GM21528 (cell line): ENCODE data around the gene ABL1.
"Not testable (repeated sequence)": the region's sequence is repeated elsewhere in the genome, so short reads cannot be mapped to it uniquely, and the experiment has no call there.

Source experiments
- ATAC-seq: cut with Tn5 transposase; IDR thresholded peaks from one replicate; pipeline ENCODE4 v1.9.1; 2021; ENCODE audit warnings: mild to moderate bottlenecking, moderate library complexity; ENCODE audit not compliant: unreplicated experiment, low FRiP score

The ABL1 gene

DNA sequence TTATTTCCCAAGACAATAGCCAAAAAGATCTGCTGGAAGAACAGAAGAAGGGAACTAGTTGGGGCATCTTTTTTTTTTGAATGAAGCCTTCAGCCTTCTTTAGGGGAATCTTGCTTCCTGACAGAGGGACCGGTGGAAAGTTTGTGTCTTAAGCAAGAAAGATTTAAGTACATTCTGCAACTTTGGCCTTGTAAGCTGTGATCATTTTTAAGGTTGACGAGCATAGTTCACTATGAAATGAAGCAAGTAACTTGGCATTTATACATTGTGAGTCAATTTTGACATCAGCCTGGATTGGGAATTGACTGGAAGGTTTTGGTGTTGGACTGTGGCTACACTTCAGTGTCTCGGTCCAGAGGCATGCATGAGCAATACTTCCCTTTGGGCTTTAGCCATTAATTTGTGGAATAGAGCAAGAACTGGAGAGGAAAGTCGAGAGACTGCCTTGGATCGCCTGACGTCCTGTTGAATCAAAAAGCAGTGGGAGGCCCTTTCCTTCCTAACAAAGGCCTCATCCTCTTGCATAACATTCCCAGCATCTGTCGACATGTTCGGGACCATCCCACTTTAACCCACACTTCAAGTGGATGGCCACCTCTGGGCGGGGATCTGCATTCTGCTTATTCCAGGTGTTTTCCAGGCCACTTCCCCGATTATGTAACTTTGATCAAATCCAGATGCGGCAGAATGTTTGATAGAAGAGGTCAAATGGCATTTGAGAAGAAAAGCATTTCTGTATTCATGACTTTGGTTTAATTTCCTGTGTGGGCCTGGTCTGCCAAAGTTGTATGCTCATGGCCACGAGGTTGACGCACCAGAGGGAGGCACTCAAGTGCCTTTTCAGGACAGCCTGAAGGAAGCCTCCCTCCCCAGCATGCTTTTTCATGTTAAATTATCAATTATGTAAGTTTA lies 12.5 kb downstream of the ABL1 start:
- no peak for ATAC-seq

DNA sequence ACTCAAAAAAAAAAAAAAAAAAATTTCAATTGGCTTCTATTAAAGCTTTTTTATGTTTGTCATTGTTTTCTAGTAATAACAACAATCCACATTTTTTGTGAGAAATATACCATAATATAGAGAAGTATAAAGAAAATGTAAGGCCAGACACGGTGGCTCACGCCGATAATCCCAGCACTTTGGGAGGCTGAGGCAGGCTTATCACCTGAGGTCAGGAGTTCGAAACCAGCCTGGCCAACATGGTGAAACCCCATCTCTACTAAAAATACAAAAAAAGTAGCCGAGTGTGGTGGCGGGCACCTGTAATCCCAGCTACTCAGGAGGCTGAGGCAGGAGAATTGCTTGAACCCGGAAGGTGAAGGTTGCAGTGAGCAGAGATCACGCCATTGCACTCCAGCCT lies 13.5 kb downstream of the ABL1 start:
- ATAC-seq: not testable (repeated sequence)

DNA sequence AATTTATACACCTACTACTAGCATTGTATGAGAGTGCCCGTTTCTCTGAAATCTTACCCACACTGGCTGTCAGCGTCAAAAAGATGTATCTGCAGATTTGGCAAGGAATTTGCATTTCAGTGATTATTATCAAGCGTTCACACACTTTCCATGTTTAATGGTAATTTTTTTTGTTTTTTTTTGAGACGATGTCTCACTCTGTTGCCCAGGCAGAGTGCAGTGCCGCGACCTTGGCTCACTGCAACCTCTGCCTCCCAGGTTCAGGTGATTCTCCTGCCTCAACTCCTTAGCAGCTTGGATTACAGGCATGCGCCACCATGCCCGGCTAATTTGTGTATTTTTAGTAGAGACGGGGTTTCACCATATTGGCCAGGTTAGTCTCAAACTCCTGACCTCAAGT lies 14.3 kb downstream of the ABL1 start:
- no peak for ATAC-seq

DNA sequence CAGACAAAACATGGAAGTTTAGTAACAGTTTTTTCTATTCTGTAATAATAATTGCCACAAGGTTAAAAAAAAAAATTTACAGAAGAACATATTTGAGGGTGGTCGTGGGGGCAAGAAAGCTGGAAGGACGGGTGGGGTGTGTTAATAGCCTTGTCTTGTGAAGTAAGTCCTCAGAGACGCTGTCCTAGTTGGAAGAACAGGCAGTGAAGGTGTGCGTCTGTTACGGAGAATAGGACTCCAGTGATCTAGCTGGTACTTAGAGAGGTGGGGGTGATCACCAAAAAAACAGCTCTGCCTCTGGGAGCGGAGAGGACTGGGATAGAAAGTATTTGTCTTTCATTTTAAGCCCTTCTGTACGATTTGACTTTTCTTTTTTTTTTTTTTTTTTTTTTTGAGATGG lies 17.7 kb downstream of the ABL1 start:
- no peak for ATAC-seq

DNA sequence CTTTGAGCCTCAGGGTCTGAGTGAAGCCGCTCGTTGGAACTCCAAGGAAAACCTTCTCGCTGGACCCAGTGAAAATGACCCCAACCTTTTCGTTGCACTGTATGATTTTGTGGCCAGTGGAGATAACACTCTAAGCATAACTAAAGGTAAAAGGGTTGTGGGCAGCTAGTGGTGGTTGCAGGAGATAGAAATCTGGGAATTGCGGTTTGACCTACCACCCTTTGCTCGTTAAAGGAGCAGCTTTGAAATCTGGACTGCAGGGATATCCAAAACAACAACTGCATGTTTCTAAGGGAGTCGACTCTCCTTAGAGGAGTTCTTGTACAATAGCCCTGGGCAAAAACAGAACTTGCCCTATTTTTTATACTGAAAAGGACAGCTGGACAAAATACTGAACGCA lies 19.0 kb downstream of the ABL1 start:
- ATAC-seq: no peak

DNA sequence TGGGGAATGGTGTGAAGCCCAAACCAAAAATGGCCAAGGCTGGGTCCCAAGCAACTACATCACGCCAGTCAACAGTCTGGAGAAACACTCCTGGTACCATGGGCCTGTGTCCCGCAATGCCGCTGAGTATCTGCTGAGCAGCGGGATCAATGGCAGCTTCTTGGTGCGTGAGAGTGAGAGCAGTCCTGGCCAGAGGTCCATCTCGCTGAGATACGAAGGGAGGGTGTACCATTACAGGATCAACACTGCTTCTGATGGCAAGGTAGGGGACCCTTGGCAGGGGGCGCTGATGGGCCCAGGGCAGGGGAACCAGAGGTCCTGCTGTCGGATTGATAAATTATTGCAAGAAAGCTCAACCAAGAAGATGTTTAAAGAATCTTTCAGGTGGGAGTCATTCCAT lies 19.8 kb downstream of the ABL1 start:
- ATAC-seq: no peak

- ATAC-seq: no peak
Measured at GRCh38 chr9:130856474-130856873, 21.4 kb downstream of the ABL1 start.

DNA sequence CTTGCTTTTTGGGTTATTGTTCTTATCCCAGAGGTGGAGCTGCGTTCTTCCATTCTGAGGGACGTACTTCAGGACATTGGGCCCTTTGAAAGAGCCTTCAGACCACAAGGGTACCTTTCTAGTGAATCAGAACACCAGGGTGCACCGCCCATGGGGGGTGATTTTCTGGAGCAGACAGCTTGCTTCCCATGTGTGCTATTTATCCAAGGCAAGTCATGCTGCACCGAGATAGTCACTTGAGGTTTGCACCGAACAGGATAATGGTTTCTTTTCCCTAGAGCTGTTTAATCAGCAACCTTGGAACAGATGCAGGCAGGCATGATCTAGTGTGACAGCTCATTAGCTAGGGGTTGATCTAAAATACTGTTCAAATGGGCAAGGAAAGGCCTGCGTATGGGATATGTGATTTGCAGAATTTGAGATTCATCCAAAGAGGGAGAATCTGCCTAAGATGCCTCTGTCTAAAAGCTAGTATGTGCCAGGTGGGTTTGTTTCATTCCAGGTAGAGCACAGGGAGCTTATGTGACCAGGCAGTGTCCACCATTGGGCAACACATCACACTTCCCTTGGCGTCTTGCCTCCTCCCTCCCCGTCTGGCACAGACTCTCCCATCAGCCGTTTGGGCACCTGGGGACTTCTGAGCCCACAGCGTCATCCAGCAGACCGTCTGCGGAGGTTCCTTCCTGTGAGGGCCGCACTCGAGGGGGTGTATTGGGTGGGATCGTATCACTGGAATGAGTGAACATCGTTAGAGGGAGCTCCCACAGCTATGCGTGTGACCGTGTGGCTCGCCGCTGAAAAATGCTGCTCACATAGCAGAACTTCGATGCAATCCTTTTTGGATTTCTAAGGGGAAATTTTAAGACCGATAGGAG lies 23.0 kb downstream of the ABL1 start:
- no peak for ATAC-seq

DNA sequence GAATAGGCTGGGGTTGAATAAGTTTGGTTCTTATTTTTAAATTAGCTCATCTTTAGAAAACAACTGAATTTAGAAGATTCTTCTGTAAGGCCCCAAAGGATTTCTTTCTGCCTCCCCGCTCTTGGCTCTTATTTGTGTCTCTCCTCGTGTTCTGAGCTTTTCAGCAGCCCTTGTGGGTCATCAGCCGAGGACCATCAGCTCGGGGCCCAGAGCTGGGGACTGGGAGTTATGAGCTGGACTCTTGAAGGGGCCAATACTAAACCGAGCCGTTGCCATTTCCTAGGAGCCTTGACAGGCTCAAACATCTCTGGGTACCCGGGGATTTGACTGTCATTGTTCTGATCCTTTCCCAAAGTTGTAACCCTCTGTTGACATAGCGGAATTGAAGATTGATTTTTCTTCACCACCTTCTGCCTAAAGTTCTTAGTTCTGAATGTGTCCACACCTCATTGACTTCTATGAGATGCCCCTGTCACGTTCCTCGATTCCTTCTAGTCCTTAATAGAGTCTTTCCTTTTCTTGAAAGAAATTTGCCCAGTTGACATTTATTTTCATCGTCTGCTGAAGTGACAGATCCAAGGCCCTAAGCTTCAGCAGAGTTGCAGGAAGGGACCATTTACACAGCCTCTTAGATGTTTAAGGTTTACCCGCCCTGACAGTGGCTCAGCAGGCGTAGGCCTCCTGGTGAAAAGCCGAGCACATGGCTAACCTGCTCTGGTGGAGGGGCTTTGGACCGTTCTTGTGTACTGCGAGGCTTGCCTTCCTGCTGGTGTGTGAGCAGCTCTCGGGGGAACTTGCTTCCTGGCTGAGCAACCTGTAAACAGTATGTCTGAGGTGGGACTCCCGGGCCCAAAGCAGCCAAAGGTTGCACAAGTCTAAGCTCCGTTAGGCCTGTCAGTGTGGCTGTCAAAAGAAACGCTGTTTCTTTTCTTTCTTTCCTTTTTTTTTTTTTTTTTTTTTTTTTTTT lies 24.0 kb downstream of the ABL1 start:
- ATAC-seq: no peak

DNA sequence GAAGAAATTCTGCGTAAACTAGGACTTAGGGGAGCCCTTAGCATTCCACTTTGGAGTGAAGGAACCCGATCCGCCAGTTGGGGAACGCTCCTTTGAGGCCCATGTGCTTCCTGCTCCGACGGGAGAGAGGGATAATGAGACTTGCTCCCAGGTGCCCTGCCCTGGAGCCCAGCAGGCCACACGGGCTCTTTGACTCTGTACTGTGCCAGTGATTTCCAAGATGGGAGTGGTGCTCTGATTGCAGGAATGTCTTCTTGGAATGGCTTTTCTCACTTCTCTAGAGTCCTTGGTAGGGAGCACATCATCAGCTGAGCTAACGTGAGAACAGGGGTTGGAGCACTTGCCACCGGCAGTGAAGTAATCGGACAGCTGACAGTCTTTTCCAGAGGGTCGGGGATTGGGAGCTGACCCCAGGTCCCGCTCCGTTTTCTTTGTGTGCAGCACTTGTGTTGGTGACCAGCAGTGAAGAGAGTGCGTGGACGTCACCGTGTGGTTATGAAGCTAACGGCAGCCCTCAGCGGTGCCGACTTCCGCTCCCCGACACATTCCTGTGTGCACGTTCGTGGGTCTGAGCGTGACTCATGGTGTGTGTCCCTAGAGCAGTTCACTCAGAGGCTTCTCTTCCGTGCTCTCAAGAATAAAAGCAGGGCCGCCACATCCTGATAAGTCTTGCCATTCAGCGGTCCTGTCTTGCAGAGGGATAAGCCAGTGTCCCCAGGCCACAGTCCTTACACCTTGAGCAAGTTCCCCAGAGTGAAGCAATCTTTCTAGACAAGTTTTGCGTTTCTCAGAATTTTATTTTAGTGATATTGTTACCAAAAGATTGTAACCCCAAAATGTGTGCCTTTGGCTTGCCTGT lies 25.6 kb downstream of the ABL1 start:
- no peak for ATAC-seq

GRCh38 chr9:130861372-130862180 lies 26.5 kb downstream of the ABL1 start:
- ATAC-seq: no peak

GRCh38 chr9:130862217-130862616 lies 27.2 kb downstream of the ABL1 start:
- ATAC-seq: no peak

DNA sequence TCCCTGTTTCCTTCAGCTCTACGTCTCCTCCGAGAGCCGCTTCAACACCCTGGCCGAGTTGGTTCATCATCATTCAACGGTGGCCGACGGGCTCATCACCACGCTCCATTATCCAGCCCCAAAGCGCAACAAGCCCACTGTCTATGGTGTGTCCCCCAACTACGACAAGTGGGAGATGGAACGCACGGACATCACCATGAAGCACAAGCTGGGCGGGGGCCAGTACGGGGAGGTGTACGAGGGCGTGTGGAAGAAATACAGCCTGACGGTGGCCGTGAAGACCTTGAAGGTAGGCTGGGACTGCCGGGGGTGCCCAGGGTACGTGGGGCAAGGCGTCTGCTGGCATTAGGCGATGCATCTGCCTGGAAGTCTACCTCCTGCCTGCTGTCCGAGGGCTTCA lies 27.7 kb downstream of the ABL1 start:
- no peak for ATAC-seq

GRCh38 chr9:130864541-130864940 lies 29.5 kb downstream of the ABL1 start:
- no peak for ATAC-seq

- ATAC-seq: no peak
Measured at GRCh38 chr9:130865921-130866320, 30.9 kb downstream of the ABL1 start.

DNA sequence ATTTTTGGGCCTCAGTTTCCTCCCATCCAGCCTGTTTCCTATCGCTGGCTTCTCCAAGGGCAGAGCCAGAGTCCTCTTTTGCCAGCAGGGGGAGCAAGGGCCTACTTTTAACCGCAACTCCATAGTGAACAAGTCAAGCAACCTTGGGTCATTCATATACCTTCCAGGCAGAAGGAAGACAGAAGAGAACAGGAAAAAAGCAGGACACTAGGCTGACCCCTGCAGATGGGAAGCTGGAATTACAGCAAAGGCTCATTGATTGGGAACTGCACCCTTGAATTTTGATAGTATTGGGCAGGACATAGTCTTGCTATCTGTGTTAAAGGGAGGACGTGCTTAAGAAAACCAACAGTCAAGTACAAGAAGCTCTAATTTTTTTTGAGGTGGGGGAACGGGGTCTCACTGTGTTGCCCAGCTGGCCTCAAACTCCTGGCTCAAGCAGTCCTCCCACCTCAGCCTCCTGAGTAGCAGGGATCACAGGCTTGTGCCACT lies 31.5 kb downstream of the ABL1 start:
- ATAC-seq: no peak

DNA sequence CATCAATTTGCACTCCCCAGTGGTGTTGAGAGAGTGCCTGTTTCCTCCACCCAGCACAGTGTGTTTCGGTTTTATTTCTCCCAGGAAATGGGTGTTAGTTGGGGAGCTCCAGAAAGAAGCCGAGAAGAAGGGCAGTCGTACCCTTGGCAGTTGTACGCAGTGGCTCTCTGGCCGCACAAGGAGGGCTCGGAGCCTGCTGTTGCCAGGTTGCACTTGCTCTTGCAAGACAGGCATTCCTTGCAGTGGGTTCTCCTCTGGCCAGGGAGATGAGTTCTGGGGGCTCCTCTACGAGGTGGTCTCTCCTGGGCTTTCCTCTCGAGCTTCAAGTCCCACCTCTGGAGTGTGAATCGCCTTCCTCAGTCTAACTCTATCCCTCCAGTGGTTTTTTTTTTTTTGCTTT lies 32.5 kb downstream of the ABL1 start:
- no peak for ATAC-seq

GRCh38 chr9:130868230-130868629 lies 33.2 kb downstream of the ABL1 start:
- ATAC-seq: no peak

- ATAC-seq: no peak
Measured at GRCh38 chr9:130869250-130869649, 34.2 kb downstream of the ABL1 start.
